HG03025 (cell line): Measurements from ENCODE around the gene POLR3A.

Experiments used
- ATAC-seq: cut with Tn5 transposase; IDR thresholded peaks from one replicate; pipeline ENCODE4 v1.9.1; 2021; ENCODE audit warnings: mild to moderate bottlenecking, moderate library complexity; ENCODE audit not compliant: unreplicated experiment, low FRiP score

The POLR3A gene

GRCh38 chr10:77922055-77922454 lies 107.3 kb downstream of the POLR3A start:
- no peak for ATAC-seq

GRCh38 chr10:77921395-77921794 lies 107.9 kb downstream of the POLR3A start:
- no peak for ATAC-seq

GRCh38 chr10:77920495-77920894 lies 108.8 kb downstream of the POLR3A start:
- no peak for ATAC-seq

- no peak for ATAC-seq
Measured at GRCh38 chr10:77919713-77920108, 109.6 kb downstream of the POLR3A start.
